ENCODE results near the gene PTPRN2.
"Not testable (repeated sequence)": the region's sequence is repeated elsewhere in the genome, so short reads cannot be mapped to it uniquely, and the experiment has no call there.

PTPRN2 gene

DNA sequence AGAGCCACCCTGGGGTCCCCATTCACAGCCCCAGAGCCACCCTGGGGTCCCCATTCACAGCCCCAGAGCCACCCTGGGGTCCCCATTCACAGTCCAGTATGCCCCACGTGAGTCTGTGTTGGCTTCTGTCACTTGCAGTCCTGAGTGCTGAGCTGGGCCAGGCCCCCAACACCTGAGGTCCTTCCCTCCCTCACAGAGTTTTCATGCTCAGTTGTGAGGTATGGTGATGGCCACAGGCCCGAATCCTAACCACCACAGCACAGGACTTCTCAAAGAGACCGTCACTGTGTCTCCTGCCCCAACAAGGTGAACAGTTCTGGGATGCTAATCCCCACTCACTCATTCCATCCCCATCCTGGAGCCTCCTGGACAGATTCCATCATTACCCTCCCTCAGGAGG lies 239.2 kb downstream of the PTPRN2 start:
- Histone ChIP-seq H3K9ac (ENCODE audit: low read length) (no peak overlapping the region), H3K36me3 (ENCODE audit: control insufficient read depth, insufficient read depth, low read length) (no peaks in the 10 kb centered on the region), H3K4me3 (ENCODE audit: low read length) (no peak overlapping the region), H3K27ac (ENCODE audit: low read depth, low read length) (no peak overlapping the region), H3K27me3 (ENCODE audit: control insufficient read depth, insufficient read depth, low read length) (no peaks in the 10 kb centered on the region), H3K4me1 (ENCODE audit: control insufficient read depth, insufficient read depth, low read length) (no peaks in the 10 kb centered on the region)

DNA sequence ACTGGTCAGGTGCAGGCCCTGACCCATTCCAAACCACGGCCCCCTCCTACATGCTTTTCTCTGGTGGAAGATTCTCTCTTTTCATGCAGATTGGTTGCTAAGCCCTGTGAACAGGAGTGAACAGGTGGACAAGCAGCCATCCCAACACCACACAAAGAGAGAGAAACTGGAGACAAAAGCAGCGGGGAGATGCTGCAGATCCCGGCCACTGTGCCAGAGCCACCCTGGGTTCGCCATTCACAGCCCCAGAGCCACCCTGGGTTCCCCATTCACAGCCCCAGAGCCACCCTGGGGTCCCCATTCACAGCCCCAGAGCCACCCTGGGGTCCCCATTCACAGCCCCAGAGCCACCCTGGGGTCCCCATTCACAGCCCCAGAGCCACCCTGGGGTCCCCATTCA lies 239.6 kb downstream of the PTPRN2 start:
- H3K27ac ChIP-seq (ENCODE audit: low read depth, low read length); H3K9ac ChIP-seq (ENCODE audit: low read length); H3K4me1 ChIP-seq (ENCODE audit: control insufficient read depth, insufficient read depth, low read length); H3K4me3 ChIP-seq (ENCODE audit: low read length); H3K27me3 ChIP-seq (ENCODE audit: control insufficient read depth, insufficient read depth, low read length); H3K36me3 ChIP-seq (ENCODE audit: control insufficient read depth, insufficient read depth, low read length): not testable (repeated sequence)

DNA sequence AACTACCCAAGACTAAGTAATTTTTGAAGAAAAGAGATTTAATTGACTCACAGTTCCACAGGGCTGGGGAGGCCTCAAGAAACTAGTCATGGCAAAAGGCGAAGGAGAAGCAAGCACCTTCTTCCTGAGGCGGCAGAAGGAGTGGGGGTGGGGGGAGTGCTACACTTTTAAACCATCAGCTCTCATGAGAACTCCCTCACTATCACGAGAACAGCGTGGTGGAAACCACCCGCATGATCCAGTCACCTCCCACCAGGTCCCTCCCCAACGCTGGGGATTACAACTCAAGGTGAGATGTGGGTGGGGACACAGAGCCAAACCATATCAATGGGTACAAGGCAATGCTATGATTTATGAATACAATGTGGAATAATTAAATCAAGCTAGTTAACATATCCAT lies 241.9 kb downstream of the PTPRN2 start:
- no peaks in the 10 kb centered on the region for H3K27me3 ChIP-seq (ENCODE audit: control insufficient read depth, insufficient read depth, low read length)
- H3K4me1 ChIP-seq (ENCODE audit: control insufficient read depth, insufficient read depth, low read length), result no peaks in the 10 kb centered on the region
- no peak overlapping the region for H3K4me3 ChIP-seq (ENCODE audit: low read length)
- no peak overlapping the region for H3K27ac ChIP-seq (ENCODE audit: low read depth, low read length)
- no peak overlapping the region for H3K9ac ChIP-seq (ENCODE audit: low read length)
- H3K36me3 ChIP-seq (ENCODE audit: control insufficient read depth, insufficient read depth, low read length), result no peaks in the 10 kb centered on the region

DNA sequence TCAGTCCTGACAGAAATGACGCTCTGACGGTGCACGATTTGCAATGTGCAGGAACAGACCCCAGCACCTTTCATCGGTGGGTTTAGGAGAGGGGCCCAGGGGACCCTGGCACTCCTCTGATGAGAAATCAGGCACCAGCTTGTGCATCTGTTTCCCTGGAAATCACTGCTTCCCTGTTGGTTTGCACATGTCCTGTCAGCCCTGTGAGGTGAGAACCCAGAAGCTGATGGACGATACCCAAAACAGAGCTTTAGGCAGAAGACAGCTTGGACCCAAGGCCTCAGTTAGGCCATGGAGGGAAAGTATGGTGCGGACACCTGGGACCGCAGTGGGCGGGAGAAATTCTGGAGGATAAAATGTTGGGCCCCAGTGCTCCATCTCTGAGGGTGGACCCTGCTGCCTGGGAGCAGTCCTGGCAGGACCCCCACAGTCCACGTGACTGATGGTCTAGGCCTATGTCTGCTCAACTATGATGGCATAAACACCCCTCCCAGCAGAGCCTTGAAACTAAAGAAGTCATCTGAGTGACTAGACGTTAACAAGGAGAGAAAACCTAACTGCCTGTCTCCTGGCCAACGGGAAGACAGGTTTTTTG lies 242.8 kb downstream of the PTPRN2 start:
- Histone ChIP-seq H3K9ac (ENCODE audit: low read length) (no peak overlapping the region), H3K27ac (ENCODE audit: low read depth, low read length) (no peak overlapping the region), H3K27me3 (ENCODE audit: control insufficient read depth, insufficient read depth, low read length) (no peaks in the 10 kb centered on the region), H3K4me1 (ENCODE audit: control insufficient read depth, insufficient read depth, low read length) (no peaks in the 10 kb centered on the region), H3K36me3 (ENCODE audit: control insufficient read depth, insufficient read depth, low read length) (no peaks in the 10 kb centered on the region), H3K4me3 (ENCODE audit: low read length) (no peak overlapping the region)

DNA sequence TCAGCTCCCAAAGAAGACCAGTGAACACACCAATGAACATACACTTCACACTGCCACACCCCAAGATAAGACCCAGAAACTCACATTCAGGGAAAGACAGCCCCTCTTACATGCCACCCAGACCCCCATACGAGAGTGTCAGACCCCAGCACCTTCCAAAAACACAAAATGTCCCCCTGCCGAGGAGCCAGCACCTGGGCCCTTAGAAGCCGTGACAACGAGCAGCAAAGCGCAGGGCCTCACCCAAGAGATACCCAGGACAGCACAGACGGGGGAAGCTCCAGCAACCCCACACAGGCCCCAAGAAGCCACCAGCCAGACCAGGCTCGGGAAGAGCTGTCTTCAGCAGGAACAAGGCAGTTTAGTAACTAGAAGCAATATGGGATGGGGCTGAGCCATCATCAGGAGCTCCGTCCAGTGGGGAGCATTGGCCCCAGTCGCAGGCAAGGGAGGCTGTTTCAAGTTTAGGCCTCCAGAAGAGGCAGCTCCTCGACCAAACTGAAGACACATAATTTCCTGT lies 243.6 kb downstream of the PTPRN2 start:
- Histone ChIP-seq H3K9ac (ENCODE audit: low read length) (no peak overlapping the region), H3K27ac (ENCODE audit: low read depth, low read length) (no peak overlapping the region), H3K4me3 (ENCODE audit: low read length) (no peak overlapping the region), H3K27me3 (ENCODE audit: control insufficient read depth, insufficient read depth, low read length) (no peaks in the 10 kb centered on the region), H3K4me1 (ENCODE audit: control insufficient read depth, insufficient read depth, low read length) (no peaks in the 10 kb centered on the region), H3K36me3 (ENCODE audit: control insufficient read depth, insufficient read depth, low read length) (no peaks in the 10 kb centered on the region)

DNA sequence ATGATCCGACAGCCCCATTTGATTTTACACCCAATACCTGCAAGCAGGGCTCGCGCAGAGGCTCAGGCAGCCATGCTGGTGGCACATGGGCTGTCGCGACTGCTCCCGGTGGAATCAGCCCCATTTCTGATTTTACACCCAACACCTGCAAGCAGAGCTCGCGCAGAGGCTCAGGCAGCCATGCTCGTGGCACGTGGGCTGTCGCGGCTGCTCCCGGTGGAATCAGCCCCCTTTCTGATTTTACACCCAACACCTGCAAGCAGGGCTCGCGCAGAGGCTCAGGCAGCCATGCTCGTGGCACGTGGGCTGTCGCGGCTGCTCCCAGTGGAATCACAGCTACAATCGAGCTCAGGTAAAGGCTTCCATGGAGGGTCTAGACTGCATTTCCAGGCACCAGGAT lies 244.1 kb downstream of the PTPRN2 start:
- Histone ChIP-seq H3K4me1 (ENCODE audit: control insufficient read depth, insufficient read depth, low read length) (no peaks in the 10 kb centered on the region), H3K36me3 (ENCODE audit: control insufficient read depth, insufficient read depth, low read length) (no peaks in the 10 kb centered on the region), H3K9ac (ENCODE audit: low read length) (no peak overlapping the region), H3K27me3 (ENCODE audit: control insufficient read depth, insufficient read depth, low read length) (no peaks in the 10 kb centered on the region), H3K4me3 (ENCODE audit: low read length) (no peak overlapping the region), H3K27ac (ENCODE audit: low read depth, low read length) (no peak overlapping the region)

DNA sequence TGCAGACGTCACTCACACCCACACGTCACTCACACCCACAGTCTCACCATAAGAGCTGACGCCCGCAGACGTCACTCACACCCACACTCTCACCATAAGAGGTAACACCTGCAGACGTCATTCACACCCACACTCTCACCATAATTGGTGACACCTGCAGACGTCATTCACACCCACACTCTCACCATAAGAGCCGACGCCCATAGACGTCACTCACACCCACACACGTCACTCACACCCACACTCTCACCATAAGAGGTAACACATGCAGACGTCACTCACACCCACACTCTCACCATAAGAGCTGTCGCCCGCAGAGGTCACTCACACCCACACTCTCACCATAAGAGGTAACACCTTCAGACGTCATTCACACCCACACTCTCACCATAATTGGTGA lies 246.5 kb downstream of the PTPRN2 start:
- not testable (repeated sequence) for H3K4me3 ChIP-seq (ENCODE audit: low read length); H3K9ac ChIP-seq (ENCODE audit: low read length)

DNA sequence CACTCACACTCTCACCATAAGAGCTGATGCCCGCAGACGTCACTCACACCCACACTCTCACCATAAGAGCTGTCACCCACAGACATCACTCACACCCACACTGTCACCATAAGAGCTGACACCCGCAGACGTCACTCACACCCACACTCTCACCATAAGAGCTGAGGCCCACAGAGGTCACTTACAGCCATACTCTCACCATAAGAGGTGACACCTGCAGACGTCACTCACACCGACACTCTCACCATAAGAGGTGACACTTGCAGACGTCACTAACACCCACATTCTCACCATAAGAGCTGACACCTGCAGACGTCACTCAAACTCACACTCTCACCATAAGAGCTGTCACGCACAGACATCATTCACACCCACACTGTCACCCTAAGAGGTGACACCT lies 250.7 kb downstream of the PTPRN2 start:
- H3K27me3 ChIP-seq (ENCODE audit: control insufficient read depth, insufficient read depth, low read length); H3K4me3 ChIP-seq (ENCODE audit: low read length); H3K4me1 ChIP-seq (ENCODE audit: control insufficient read depth, insufficient read depth, low read length); H3K27ac ChIP-seq (ENCODE audit: low read depth, low read length); H3K9ac ChIP-seq (ENCODE audit: low read length); H3K36me3 ChIP-seq (ENCODE audit: control insufficient read depth, insufficient read depth, low read length): not testable (repeated sequence)

More for the DNA sequence above, 246.5 kb downstream of the PTPRN2 start:
- H3K27ac ChIP-seq (ENCODE audit: low read depth, low read length); H3K4me1 ChIP-seq (ENCODE audit: control insufficient read depth, insufficient read depth, low read length); H3K27me3 ChIP-seq (ENCODE audit: control insufficient read depth, insufficient read depth, low read length); H3K36me3 ChIP-seq (ENCODE audit: control insufficient read depth, insufficient read depth, low read length): not testable (repeated sequence)

DNA sequence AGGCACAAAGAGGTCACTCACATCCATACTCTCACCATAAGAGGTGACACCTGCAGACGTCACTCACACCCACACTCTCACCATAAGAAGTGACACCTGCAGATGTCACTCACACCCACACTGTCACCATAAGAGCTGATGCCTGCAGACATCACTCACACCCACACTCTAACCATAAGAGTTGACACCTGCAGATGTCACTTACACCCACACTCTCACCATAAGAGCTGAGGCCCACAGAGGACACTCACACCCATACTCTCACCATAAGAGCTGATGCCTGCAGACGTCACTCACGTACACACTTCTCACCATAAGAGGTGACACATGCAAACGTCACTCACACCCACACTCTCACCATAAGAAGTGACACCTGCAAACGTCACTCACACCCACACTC lies 255.1 kb downstream of the PTPRN2 start:
- not testable (repeated sequence) for H3K27me3 ChIP-seq (ENCODE audit: control insufficient read depth, insufficient read depth, low read length); H3K36me3 ChIP-seq (ENCODE audit: control insufficient read depth, insufficient read depth, low read length); H3K9ac ChIP-seq (ENCODE audit: low read length); H3K4me1 ChIP-seq (ENCODE audit: control insufficient read depth, insufficient read depth, low read length); H3K27ac ChIP-seq (ENCODE audit: low read depth, low read length); H3K4me3 ChIP-seq (ENCODE audit: low read length)

DNA sequence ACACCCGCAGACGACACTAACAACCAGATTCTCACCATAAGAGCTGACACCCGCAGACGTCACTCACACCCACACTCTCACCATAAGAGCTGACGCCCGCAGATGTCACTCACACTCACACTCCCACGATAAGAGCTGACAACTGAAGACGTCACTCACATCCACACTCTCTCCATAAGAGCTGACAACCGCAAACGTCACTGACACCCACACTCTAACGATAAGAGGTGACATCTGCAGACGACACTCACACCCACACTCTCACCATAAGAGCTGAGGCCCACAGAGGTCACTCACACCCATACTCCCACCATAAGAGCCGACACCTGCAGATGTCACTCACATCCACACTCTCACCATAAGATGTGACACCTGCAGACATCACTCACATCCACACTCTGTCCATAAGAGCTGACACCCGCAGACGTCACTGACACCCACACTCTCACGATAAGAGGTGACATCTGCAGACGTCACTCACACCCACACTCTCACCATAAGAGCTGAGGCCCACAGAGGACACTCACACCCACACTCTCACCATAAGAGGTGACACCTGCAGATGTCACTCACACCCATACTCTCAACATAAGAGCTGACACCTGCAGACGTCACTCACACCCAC lies 255.7 kb downstream of the PTPRN2 start:
- not testable (repeated sequence) for H3K27ac ChIP-seq (ENCODE audit: low read depth, low read length); H3K36me3 ChIP-seq (ENCODE audit: control insufficient read depth, insufficient read depth, low read length); H3K4me1 ChIP-seq (ENCODE audit: control insufficient read depth, insufficient read depth, low read length); H3K9ac ChIP-seq (ENCODE audit: low read length); H3K4me3 ChIP-seq (ENCODE audit: low read length); H3K27me3 ChIP-seq (ENCODE audit: control insufficient read depth, insufficient read depth, low read length)

DNA sequence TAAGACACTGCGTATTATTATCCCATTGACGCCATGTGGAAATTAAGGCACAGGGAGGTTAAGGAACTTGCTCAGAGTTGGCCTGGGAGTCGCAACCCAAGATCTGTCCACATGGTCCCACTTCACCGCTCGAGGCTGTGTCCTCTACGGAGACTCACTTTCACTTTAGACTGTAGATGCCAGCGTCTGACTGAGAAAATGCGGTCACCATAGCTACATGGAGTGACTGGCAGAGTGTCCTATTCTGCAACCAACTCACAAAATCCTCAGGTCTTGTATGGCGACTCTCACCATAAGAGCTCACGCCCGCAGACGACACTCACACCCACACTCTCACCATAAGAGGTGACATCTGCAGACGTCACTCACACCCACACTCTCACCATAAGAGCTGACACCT lies 257.9 kb downstream of the PTPRN2 start:
- Histone ChIP-seq H3K9ac (ENCODE audit: low read length) (no peak overlapping the region), H3K27ac (ENCODE audit: low read depth, low read length) (no peak overlapping the region)

DNA sequence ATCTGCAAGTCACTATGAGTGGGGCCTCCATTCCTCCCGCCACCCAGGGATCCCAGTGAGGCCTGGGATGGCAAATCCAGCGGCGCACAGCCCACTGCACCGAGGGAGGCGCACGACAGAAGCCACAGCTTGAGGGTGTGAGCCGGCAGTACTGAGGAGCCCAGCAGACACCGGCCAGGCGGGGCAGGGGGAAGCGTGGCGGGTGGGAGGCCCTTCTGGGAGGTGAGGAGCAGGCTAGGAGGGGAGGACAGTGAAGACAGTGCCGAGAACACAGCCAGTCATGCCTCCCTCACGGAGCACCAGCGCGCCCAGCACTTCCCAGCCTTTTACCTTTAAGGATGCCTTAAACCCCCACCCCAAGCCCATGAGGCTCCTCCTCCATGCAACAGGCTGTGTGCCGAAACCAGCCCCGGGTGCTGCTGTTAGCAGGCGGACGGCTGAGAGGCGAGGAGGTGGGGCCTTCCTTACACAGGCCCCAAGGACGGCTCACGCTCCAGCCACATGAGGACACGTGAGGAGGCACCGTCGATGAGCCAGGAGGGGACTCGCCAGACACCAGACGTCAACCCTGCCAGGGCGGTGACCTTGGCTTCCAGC lies 258.5 kb downstream of the PTPRN2 start:
- no peak overlapping the region for H3K4me3 ChIP-seq (ENCODE audit: low read length)

More for the DNA sequence above, 257.9 kb downstream of the PTPRN2 start:
- Histone ChIP-seq H3K27me3 (ENCODE audit: control insufficient read depth, insufficient read depth, low read length) (no peaks in the 10 kb centered on the region), H3K4me3 (ENCODE audit: low read length) (no peak overlapping the region), H3K4me1 (ENCODE audit: control insufficient read depth, insufficient read depth, low read length) (no peaks in the 10 kb centered on the region), H3K36me3 (ENCODE audit: control insufficient read depth, insufficient read depth, low read length) (no peaks in the 10 kb centered on the region)

More for the DNA sequence above, 258.5 kb downstream of the PTPRN2 start:
- Histone ChIP-seq H3K27me3 (ENCODE audit: control insufficient read depth, insufficient read depth, low read length) (no peaks in the 10 kb centered on the region), H3K9ac (ENCODE audit: low read length) (no peak overlapping the region), H3K4me1 (ENCODE audit: control insufficient read depth, insufficient read depth, low read length) (no peaks in the 10 kb centered on the region), H3K27ac (ENCODE audit: low read depth, low read length) (no peak overlapping the region), H3K36me3 (ENCODE audit: control insufficient read depth, insufficient read depth, low read length) (no peaks in the 10 kb centered on the region)
